GM21786 (cell line): ENCODE measurements around the gene NFATC3.
"Not testable (repeated sequence)": the region's sequence is repeated elsewhere in the genome, so short reads cannot be mapped to it uniquely, and the experiment has no call there.

Experiments used
- ATAC-seq: cut with Tn5 transposase; IDR thresholded peaks from one replicate; pipeline ENCODE4 v1.9.1; 2021; ENCODE audit not compliant: unreplicated experiment

NFATC3 gene

GRCh38 chr16:68088130-68088972 lies 3.2 kb downstream of the NFATC3 start:
- no peak for ATAC-seq

- no peak for ATAC-seq
These were observed 3.9 kb downstream of the NFATC3 start for GRCh38 chr16:68089067-68089466.

- ATAC-seq = no peak
These were observed 5.0 kb downstream of the NFATC3 start for GRCh38 chr16:68090130-68090529.

- ATAC-seq = no peak
These were observed 5.4 kb downstream of the NFATC3 start for GRCh38 chr16:68090533-68090932.

GRCh38 chr16:68091380-68092261 lies 6.5 kb downstream of the NFATC3 start:
- no peak for ATAC-seq

GRCh38 chr16:68092275-68092674 lies 7.1 kb downstream of the NFATC3 start:
- not testable (repeated sequence) for ATAC-seq

- ATAC-seq = no peak
These were observed 8.8 kb downstream of the NFATC3 start for GRCh38 chr16:68093816-68094613.

GRCh38 chr16:68094614-68094934 lies 9.4 kb downstream of the NFATC3 start:
- no peak for ATAC-seq

- no peak for ATAC-seq
These were observed 11.3 kb downstream of the NFATC3 start for GRCh38 chr16:68096491-68096890.

GRCh38 chr16:68097088-68097487 lies 11.9 kb downstream of the NFATC3 start:
- ATAC-seq = no peak

GRCh38 chr16:68097895-68098294 lies 12.7 kb downstream of the NFATC3 start:
- ATAC-seq = no peak

- ATAC-seq = no peak
These were observed 15.3 kb downstream of the NFATC3 start for GRCh38 chr16:68100488-68100887.

- no peak for ATAC-seq
These were observed 20.4 kb downstream of the NFATC3 start for GRCh38 chr16:68105611-68106010.

- ATAC-seq = not testable (repeated sequence)
These were observed 22.2 kb downstream of the NFATC3 start for GRCh38 chr16:68107230-68107928.

GRCh38 chr16:68109156-68109555 lies 24.0 kb downstream of the NFATC3 start:
- not testable (repeated sequence) for ATAC-seq

- not testable (repeated sequence) for ATAC-seq
These were observed 25.4 kb downstream of the NFATC3 start for GRCh38 chr16:68110611-68111010.

GRCh38 chr16:68111379-68111778 lies 26.2 kb downstream of the NFATC3 start:
- ATAC-seq = no peak

GRCh38 chr16:68113059-68113761 lies 28.0 kb downstream of the NFATC3 start:
- ATAC-seq = no peak

- ATAC-seq = no peak
These were observed 28.6 kb downstream of the NFATC3 start for GRCh38 chr16:68113765-68114240.

- ATAC-seq = not testable (repeated sequence)
These were observed 29.8 kb downstream of the NFATC3 start for GRCh38 chr16:68114939-68115338.
